ENCODE measurements around the gene NMT2. TPM values are rescaled to one million over a fixed set of nuclear protein-coding genes. Genes with fewer than 3 reads are reported as not detected.
A peak's percentile ranks its signal among the peaks of the same experiment; 100 is the strongest.

NMT2 gene
- total and polyA plus RNA-seq, 12 donors = 3.4 to 31.4 (median 7.3) TPM

DNA sequence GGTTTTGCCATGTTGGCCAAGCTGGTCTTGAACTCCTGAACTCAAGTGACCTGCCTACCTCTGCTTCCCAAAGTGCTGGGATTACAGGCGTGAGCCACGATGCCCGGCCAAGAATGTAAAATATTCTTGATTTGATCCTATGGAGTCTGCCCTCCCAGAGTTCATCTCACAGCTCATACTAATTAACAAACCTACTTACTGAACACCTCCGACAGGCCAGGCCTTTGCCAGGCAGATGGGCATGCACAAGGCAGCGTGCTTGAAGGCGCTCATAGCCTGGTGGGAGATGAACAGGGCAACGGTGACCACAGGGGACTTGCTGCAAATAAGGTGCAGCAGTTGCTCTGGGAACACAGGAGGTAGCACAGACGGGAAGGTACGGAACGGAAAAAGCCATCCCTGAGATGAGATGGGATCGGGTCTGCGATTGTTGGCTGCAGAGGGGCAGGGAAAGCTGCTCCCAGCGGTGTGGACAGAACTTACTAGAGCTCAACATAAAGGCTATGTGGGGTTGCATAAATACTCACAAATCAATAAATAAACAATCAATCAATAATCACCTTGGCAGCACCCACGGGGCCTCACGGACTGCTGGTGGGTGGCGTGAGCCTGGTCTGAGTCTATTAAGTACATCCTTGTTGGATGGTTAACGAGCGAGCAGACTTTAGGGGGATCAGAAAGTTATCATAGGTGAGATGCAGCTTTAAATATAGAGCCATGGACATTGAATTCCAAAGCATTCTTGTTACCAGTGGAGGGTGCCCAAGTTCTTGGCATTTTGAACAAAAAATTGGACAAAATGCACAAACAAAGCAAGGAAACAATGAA is 84.6 kb downstream of the NMT2 start:
- TF ChIP-seq, protein P1, sequence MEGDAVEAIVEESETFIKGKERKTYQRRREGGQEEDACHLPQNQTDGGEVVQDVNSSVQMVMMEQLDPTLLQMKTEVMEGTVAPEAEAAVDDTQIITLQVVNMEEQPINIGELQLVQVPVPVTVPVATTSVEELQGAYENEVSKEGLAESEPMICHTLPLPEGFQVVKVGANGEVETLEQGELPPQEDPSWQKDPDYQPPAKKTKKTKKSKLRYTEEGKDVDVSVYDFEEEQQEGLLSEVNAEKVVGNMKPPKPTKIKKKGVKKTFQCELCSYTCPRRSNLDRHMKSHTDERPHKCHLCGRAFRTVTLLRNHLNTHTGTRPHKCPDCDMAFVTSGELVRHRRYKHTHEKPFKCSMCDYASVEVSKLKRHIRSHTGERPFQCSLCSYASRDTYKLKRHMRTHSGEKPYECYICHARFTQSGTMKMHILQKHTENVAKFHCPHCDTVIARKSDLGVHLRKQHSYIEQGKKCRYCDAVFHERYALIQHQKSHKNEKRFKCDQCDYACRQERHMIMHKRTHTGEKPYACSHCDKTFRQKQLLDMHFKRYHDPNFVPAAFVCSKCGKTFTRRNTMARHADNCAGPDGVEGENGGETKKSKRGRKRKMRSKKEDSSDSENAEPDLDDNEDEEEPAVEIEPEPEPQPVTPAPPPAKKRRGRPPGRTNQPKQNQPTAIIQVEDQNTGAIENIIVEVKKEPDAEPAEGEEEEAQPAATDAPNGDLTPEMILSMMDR (IDR thresholded peaks at IDR 0.05) = no peak
- TF ChIP-seq POLR2A (IDR thresholded peaks at IDR 0.05) = no peak
- peaks cover 0 to 4% of the 10 kb centered on the region in 2 donors for H3K4me1 ChIP-seq (replicated peaks in 1 of 2)
- no peaks in the 10 kb centered on the region for H3K36me3 ChIP-seq (replicated peaks in 1 of 2)
- H3K27ac ChIP-seq = peak overlapping the region in 4 of 5 donors; percentile 53 to 83 (median 66)
- no peak for DNase-seq
- 66 to 79% (median 69%) methylated on average over 14 to 18 of the region's 18 CpGs for WGBS, 4 donors
- H3K27me3 ChIP-seq = no peaks in the 10 kb centered on the region
- intact Hi-C loops (cut with DNase I) = no loop called here
- no peaks in the 10 kb centered on the region for H3K9me3 ChIP-seq (replicated peaks in 1 of 3)
- H3K4me3 ChIP-seq = peak overlapping the region in 3 of 4 donors; percentile 18 to 67 (median 18)

DNA sequence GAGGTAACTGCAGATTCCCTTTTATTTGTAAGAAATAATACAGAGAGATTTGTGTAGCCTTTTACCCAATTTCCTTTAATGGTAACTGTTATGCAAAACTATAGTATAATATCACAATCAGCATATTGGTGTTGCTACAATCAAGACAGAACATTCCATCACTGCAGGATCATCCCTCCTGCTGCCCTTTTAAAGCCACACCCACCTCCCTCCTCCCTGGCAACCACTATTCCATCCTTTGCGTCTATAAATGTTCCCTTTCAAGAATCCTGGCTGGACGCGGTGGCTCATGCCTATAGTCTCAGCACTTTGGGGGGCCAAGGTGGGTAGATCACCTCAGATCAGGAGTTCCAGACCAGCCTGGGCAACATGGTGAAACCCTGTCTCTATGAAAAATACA is 93.1 kb downstream of the NMT2 start:
- WGBS, 4 donors = 86 to 94% (median 91%) methylated on average over 3 of the region's 3 CpGs
- TF ChIP-seq, protein P1 (IDR thresholded peaks at IDR 0.05) = no peak
- no peak for TF ChIP-seq POLR2A (IDR thresholded peaks at IDR 0.05)
- no peak overlapping the region for H3K4me3 ChIP-seq
- H3K27me3 ChIP-seq = no peaks in the 10 kb centered on the region
- no peak overlapping the region for H3K27ac ChIP-seq
- no peaks in the 10 kb centered on the region for H3K4me1 ChIP-seq (replicated peaks in 1 of 2)
- intact Hi-C loops (cut with DNase I) = no loop called here
- H3K9me3 ChIP-seq (replicated peaks in 1 of 3) = no peaks in the 10 kb centered on the region
- no peaks in the 10 kb centered on the region for H3K36me3 ChIP-seq (replicated peaks in 1 of 2)
- no peak for DNase-seq

DNA sequence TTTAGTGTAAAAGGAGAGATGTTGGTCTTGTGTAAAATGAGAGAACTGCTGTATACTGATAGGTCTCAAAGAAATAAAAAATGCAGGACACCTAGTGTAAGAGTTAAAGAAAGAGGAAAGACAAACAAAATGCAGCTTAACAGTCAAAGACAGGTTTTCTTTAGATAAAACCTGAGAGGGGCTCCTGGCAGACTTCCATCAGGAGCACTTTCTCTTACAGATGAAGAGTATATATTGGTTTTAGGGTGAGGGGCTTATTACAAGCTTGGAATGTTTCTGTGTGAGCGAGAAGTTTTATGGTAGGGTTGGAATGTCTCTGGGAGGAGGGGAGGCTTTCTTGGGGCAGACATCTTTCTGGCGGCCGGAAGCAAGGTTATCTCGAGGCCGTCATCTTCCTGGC is 96.1 kb downstream of the NMT2 start:
- H3K27ac ChIP-seq = no peak overlapping the region
- H3K27me3 ChIP-seq = no peaks in the 10 kb centered on the region
- no peak overlapping the region for H3K4me3 ChIP-seq
- no peaks in the 10 kb centered on the region for H3K9me3 ChIP-seq (replicated peaks in 1 of 3)
- intact Hi-C loops (cut with DNase I) = no loop called here
- no peaks in the 10 kb centered on the region for H3K36me3 ChIP-seq (replicated peaks in 1 of 2)
- no peak for TF ChIP-seq POLR2A (IDR thresholded peaks at IDR 0.05)
- TF ChIP-seq, protein P1 (IDR thresholded peaks at IDR 0.05) = no peak
- no peaks in the 10 kb centered on the region for H3K4me1 ChIP-seq (replicated peaks in 1 of 2)
- DNase-seq = no peak
- 90 to 96% (median 92%) methylated on average over 5 of the region's 5 CpGs for WGBS, 4 donors

DNA sequence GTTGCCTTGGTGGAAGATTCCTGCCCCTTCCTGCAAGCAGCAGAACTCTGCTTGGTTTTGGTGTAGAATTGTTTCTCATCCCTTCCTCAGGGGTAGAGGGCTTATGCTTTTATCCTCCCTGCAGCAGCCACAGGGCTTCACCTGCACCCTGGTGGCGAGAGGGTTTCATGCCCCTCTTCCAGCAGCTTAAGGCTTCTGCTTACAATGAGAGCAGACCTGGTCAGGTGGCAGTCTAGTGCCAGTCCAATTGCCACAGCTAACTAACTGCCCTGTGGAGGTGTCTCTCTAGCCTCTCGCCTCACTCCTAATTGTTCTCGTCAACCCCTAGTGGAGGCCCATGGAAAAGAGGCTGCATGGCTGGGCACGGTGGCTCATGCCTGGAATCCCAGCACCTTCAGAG is 99.3 kb downstream of the NMT2 start:
- Histone ChIP-seq H3K36me3 (replicated peaks in 1 of 2) (no peaks in the 10 kb centered on the region), H3K27ac (no peak overlapping the region), H3K4me1 (replicated peaks in 1 of 2) (no peaks in the 10 kb centered on the region), H3K27me3 (no peaks in the 10 kb centered on the region), H3K4me3 (no peak overlapping the region), H3K9me3 (replicated peaks in 1 of 3) (no peaks in the 10 kb centered on the region)
- TF ChIP-seq POLR2A (IDR thresholded peaks at IDR 0.05) = no peak
- TF ChIP-seq, protein P1 (IDR thresholded peaks at IDR 0.05) = no peak
- WGBS, 4 donors = 64 to 85% (median 77%) methylated on average over 4 of the region's 4 CpGs
- no peak for DNase-seq
- intact Hi-C loops (cut with DNase I) = no loop called here
